ENCODE results near the gene ZNF497.
A peak's percentile ranks its signal among the peaks of the same experiment; 100 is the strongest.

Gene ZNF497

GRCh38 chr19:58357481-58358145 lies 4.9 kb downstream of the ZNF497 start:
- H3K9me2 ChIP-seq (replicated peaks; ENCODE audit: control insufficient read depth, low read length): no peaks in the 10 kb centered on the region
- H3K27me3 ChIP-seq (ENCODE audit: control insufficient read depth, low read length): peaks cover 5% of the 10 kb centered on the region; the same call in 1 of the 2 replicates
- H3K36me3 ChIP-seq (ENCODE audit: control insufficient read depth, low read length): peaks cover 3% of the 10 kb centered on the region; the same call in 1 of the 2 replicates
- no peak overlapping the region for H3K27ac ChIP-seq (ENCODE audit: low read depth, low read length)
- TF ChIP-seq EZH2phosphoT487 (IDR thresholded peaks at IDR 0.05; ENCODE audit: borderline replicate concordance, low read length) (no peak), CTCF (IDR thresholded peaks at IDR 0.05; ENCODE audit: low read depth, low read length, poor library complexity, severe bottlenecking) (no peak)
- H3F3A ChIP-seq (ENCODE audit: control insufficient read depth, insufficient read depth): peaks cover 6% of the 10 kb centered on the region; the same call in 1 of the 2 replicates
- H3K9me3 ChIP-seq (ENCODE audit: control insufficient read depth, insufficient read depth, low read length): no peaks in the 10 kb centered on the region
- no peak overlapping the region for H3K4me3 ChIP-seq (ENCODE audit: low read length)
- H3K4me1 ChIP-seq (ENCODE audit: control insufficient read depth, low read length): peaks cover 19% of the 10 kb centered on the region
- peaks cover 10% of the 10 kb centered on the region for H3K79me2 ChIP-seq (ENCODE audit: control insufficient read depth, low read length)
- no peak overlapping the region for H3K4me2 ChIP-seq (ENCODE audit: low read length)
- no peaks in the 10 kb centered on the region for H4K20me1 ChIP-seq (ENCODE audit: control insufficient read depth, insufficient read depth, low read depth, low read length)

- Histone ChIP-seq H3K79me2 (ENCODE audit: control insufficient read depth, low read length) (peaks cover 7% of the 10 kb centered on the region), H3K4me1 (ENCODE audit: control insufficient read depth, low read length) (peaks cover 17% of the 10 kb centered on the region), H3K27ac (ENCODE audit: low read depth, low read length) (no peak overlapping the region), H3K4me2 (ENCODE audit: low read length) (peak overlapping the region; percentile 50), H3K9me2 (replicated peaks; ENCODE audit: control insufficient read depth, low read length) (no peaks in the 10 kb centered on the region), H4K20me1 (ENCODE audit: control insufficient read depth, insufficient read depth, low read depth, low read length) (no peaks in the 10 kb centered on the region), H3K27me3 (ENCODE audit: control insufficient read depth, low read length) (peaks cover 5% of the 10 kb centered on the region; the same call in 1 of the 2 replicates), H3K36me3 (ENCODE audit: control insufficient read depth, low read length) (peaks cover 1% of the 10 kb centered on the region; the same call in 1 of the 2 replicates), H3F3A (ENCODE audit: control insufficient read depth, insufficient read depth) (peaks cover 6% of the 10 kb centered on the region; the same call in 1 of the 2 replicates), H3K4me3 (ENCODE audit: low read length) (peak overlapping the region; percentile 39; the same call in 1 of the 2 replicates), H3K9me3 (ENCODE audit: control insufficient read depth, insufficient read depth, low read length) (no peaks in the 10 kb centered on the region)
- no peak for TF ChIP-seq CTCF (IDR thresholded peaks at IDR 0.05; ENCODE audit: low read depth, low read length, poor library complexity, severe bottlenecking)
- no peak for TF ChIP-seq EZH2phosphoT487 (IDR thresholded peaks at IDR 0.05; ENCODE audit: borderline replicate concordance, low read length)
These were observed 5.6 kb downstream of the ZNF497 start for GRCh38 chr19:58356766-58357480.

- no peak overlapping the region for H3K27ac ChIP-seq (ENCODE audit: low read depth, low read length)
- H3K9me2 ChIP-seq (replicated peaks; ENCODE audit: control insufficient read depth, low read length): no peaks in the 10 kb centered on the region
- peaks cover 9% of the 10 kb centered on the region for H3K4me1 ChIP-seq (ENCODE audit: control insufficient read depth, low read length)
- peaks cover 5% of the 10 kb centered on the region; the same call in 1 of the 2 replicates for H3K27me3 ChIP-seq (ENCODE audit: control insufficient read depth, low read length)
- peak overlapping the region; percentile 39; the same call in 1 of the 2 replicates for H3K4me3 ChIP-seq (ENCODE audit: low read length)
- H3K9me3 ChIP-seq (ENCODE audit: control insufficient read depth, insufficient read depth, low read length): no peaks in the 10 kb centered on the region
- no peaks in the 10 kb centered on the region for H4K20me1 ChIP-seq (ENCODE audit: control insufficient read depth, insufficient read depth, low read depth, low read length)
- peaks cover 6% of the 10 kb centered on the region; the same call in 1 of the 2 replicates for H3F3A ChIP-seq (ENCODE audit: control insufficient read depth, insufficient read depth)
- no peak for TF ChIP-seq EZH2phosphoT487 (IDR thresholded peaks at IDR 0.05; ENCODE audit: borderline replicate concordance, low read length)
- TF ChIP-seq CTCF (IDR thresholded peaks at IDR 0.05; ENCODE audit: low read depth, low read length, poor library complexity, severe bottlenecking): no peak
- peak overlapping the region; percentile 50 for H3K4me2 ChIP-seq (ENCODE audit: low read length)
- H3K36me3 ChIP-seq (ENCODE audit: control insufficient read depth, low read length): peaks cover 4% of the 10 kb centered on the region
- H3K79me2 ChIP-seq (ENCODE audit: control insufficient read depth, low read length): no peaks in the 10 kb centered on the region; the same call in 1 of the 2 replicates
These were observed 6.4 kb downstream of the ZNF497 start for GRCh38 chr19:58355908-58356765.
